Lower leg skin (tissue), 3 donors: Measurements from ENCODE around the gene CACNA1D.

ENCODE experiments used
- CTCF ChIP-seq, 3 donors: fragments of 450-650 bp; IDR thresholded peaks; one replicate each; pipeline ENCODE4 v1.5.1; 2016; ENCODE audit warnings: antibody characterized with exemption in 3 of 3, mild to moderate bottlenecking in 3 of 3, moderate library complexity in 2 of 3
- POLR2A ChIP-seq, 2 donors: fragments of 450-650 bp; IDR thresholded peaks; one replicate each; pipeline ENCODE4 v1.6.1; 2016 to 2017; ENCODE audit warnings: antibody characterized with exemption in 2 of 2, mild to moderate bottlenecking in 1 of 2, moderate library complexity in 1 of 2

- TF ChIP-seq CTCF (IDR thresholded peaks at IDR 0.05) (no peak), POLR2A (IDR thresholded peaks at IDR 0.05) (no peak)
These were observed 339.3 kb downstream of the CACNA1D start for GRCh38 chr3:53833700-53834099.
